Amniotic epithelial cell (primary cell): ENCODE measurements around the gene CFAP77.
A peak's percentile ranks its signal among the peaks of the same experiment; 100 is the strongest.

Experiments
- DNase-seq: peaks from one replicate; pipeline ENCODE4 v3.0.0-alpha.2; 2010; ENCODE audit warnings: low read depth

The CFAP77 gene

DNA sequence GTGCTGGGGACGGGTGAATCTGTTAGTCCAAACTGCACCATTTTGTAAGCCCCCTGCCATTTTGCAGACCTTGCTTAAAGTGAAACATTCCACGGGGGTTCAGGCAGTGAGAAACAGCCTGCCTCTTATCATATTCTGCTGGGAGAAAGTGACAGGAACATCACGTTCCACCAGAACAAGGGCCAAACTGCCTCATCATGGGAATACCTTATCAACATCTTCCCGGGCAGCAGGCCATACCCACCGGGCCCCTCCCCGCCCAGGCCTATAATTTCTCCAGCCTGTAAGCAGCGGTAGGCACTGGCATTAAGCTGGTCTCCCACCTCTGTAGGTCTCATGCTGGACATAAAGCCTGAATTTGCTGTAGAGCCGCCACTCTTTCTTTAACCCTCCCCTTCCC, 1.5 kb upstream of the CFAP77 start:
- no peak for DNase-seq

DNA sequence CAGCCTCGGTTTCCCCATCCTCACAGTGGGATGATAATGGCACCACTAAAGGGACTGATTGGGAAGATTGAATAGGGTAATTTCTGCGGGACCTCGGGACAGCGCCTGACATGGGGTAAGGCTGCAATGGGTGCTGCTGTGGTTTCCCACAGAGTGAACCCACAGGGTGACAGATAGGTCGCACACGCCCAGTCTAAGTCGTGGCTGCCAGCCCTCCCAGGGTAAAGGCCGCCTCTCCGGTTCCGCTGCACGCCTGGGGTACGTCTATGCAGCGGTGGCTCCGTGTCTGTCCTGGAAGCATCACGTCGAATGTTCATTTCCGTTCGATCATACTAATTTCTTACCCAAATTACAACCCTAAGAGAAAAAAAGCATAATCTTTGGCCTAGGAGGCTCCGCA, 631 bp downstream of the CFAP77 start:
- no peak for DNase-seq

DNA sequence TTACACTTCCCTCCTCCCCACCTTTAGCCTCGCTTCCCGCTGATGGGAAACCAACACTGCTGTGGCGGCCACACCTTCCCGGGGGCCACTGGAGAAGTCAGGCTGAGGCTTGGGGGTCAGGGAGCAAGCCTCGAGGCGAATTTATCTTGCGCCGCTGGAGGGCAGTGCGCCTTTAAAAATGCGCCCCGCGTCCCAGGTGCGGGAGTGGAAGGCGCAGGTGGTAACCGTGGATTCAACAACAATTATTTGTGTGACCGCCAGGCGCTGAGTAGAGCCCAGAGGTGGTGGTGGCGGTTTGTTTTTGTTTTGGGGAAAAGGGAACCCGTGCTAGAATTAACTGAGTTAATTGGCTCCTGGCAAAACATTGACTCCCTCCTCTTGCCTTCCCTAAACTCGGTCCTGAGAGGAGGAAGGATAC, 1.1 kb downstream of the CFAP77 start:
- peak; percentile 21 for DNase-seq

DNA sequence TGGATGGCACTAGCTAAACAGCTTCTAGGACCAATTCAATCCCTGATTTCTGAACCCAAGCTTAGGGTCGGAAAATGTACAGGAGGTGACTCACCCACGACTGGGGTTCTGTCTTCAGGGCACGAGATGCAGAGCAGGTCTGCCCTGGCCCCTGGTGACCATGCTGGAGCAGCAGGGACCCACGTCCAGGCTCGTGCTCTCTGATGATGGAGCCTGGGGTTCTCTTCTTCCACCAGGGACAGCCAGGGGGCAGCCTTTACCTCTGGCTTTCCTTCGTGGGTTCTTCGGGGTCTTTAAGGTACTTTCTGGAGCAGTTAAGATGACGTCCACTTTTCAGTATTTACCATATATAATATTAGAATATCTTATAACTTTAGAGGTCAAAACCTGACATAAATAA, 2.1 kb downstream of the CFAP77 start:
- no peak for DNase-seq

DNA sequence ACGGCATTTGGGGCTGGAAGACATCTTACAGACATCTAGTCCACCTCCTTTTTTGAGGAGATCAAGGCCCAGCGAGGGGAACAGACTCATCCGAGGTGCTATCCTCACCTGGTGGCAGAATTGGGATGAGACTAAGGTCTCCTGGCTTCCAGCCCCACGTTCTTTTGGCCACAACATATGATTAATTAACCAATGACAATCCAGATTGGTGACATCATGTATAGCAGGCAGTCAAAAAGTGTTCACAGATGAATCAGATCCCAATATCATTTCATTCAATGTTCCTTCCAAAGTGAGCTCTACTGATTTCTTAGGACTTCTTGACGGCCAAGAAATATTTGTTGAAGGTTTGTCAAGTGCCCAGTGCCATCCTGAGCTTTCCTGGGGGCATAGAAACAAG, 3.9 kb downstream of the CFAP77 start:
- no peak for DNase-seq

DNA sequence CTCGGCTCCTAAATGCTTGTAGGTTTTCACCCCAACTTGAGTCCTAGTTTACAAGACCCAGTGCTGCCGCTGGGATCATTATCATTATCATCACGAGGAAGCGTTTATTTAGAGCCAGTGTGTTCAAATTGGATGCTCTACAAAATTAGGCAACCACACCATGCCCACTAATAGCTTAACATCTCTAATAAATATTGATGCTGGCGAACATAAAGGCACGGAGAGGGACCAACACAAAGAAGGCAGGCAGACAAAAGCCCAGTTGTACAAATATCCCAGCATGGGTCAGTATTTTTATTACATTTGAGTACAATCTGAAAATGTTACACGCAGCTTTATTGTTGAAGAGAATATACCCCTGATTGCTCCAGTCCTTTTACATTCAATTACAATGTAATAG, 4.7 kb downstream of the CFAP77 start:
- DNase-seq, result no peak

DNA sequence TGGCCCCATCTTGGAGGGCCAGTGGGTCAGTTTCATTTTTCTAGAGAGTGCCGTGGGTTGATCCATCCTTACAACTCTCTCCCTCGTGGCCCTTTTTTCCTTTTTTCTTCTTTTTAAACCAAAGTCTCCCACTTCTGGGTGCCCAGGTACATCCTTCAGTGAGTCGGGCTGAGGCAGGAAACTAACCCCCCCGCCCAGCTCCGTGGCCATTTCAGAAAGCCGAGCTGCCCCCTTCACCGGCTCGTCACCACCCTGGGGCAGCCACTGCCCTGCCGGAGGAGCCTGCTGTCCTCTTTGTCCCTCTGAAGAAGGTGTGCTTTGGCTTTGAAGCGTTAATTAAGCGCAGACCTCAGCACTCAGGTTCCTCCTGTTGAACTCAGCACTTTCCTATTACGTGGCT, 5.2 kb downstream of the CFAP77 start:
- DNase-seq, result no peak

DNA sequence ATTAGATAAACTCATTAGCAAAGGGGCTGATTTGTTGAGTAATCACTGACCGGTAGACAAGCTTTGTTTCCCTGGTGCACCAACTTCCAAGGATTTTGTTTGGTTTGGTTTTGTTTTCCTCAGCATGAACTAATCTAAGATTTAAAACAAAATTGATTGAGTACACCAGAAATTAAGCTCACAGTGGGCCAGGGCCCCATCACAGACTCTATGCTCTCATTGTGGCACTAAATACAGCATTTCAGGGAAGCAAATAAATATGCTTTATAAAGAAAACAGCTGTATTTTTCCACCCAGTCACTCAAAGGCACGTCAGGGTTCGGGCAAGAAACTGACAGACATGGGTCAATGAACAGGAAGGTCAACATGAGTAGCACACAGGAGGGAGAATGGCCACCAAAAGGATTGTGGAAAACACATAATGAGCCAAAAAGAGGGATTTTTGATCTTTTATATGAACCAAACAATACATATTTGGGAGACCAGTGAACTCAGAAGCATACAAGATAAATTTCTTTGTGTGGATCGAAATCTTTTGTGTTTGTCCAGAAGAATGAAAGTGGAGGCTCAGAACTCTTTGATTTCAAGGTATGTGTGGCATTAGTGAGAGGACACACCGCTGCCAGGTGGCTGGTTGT, 8.8 kb downstream of the CFAP77 start:
- DNase-seq, result no peak

DNA sequence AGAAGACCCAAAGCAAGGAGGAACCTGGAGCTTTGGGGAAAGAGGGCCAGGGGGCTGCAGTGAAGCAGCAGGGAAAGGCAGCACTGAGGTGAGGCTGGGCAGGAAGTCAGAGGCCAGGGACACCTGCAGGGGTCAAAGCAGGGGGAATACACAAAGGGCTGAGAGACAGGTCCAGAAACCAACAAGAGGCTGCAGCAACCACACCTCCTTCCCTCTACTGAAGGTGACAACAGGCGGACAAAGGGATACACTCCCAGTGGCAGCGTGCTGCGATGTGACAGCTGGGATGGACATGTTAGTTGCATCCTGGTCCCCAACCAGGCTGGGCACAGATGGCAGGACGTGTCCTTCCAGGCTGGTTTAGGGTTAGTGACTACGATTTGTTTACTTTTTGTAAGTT, 12.6 kb downstream of the CFAP77 start:
- DNase-seq, result no peak

DNA sequence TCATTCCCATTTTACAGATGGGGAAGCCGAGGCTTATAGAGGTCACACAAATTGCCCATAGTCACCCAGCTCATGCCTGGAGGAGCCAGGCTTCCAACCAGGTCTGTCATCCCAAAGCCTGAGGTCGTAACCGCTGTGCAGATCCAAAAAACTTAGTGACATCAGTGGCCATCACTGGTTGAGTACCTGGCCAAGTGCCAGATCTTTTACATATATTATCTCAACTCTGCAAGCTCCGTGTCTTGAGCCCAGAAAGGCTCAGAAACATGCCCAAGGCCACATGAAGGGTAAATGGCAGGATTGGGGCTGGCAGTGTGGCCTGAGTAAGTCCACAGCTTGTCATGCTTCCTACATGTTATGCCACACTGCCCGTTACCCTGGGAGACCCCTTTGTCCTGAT, 13.5 kb downstream of the CFAP77 start:
- DNase-seq, result no peak

DNA sequence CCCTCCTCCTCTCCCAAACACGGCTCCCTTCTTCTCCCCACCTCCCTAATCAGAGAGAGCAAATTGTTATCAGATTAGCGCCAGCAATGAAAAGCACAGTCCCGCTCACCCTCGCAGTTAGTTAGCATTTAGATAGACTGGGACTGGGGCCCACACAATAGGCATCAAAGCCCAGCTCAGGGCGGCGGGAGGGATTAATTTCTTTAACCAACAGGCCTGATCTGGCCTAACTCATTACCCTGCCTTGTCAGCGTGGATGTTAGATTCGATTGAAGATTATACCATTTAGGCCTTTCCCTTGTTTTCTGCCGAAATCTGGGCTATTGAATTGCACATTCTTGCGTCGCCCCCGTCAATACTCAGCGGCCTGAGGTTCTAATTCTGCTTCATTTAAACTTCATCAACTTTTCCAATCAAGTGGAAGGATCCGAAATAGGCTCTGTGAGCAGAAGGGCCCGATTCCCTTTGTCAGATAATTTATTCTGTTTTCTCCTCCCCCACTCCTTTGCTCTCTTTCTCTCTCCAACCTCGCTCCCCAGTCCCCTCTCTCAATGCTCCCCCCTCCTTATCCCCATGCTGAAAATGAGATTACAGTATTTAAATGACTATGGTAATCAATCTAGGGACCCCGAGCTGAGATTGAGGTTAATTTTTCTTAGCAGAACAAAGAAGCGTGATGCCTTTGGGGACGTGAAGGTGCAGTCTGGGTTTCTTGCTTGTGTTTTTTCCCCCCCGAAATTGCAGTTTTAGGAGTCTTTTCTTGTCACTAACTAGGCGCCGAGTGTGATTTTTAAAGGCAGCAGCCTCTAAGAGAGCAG, 15.1 kb downstream of the CFAP77 start:
- no peak for DNase-seq

DNA sequence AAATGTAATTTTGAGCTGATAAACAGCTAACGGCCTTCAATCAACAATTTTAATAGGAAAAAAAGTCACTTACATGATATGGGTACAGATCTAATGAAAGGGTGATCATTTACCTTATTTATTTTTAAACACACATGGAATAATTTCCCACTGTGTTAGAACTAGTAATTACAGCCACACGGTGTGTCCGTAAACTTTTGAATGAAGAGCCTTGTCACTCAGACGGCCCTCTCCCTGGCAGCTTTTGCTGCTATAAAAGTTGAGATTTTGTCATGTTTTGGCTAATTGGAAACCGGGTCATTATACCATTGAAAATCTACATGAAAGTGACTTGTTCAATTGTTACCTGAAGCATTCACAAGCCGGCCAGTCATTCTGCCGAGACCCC, 15.7 kb downstream of the CFAP77 start:
- no peak for DNase-seq

DNA sequence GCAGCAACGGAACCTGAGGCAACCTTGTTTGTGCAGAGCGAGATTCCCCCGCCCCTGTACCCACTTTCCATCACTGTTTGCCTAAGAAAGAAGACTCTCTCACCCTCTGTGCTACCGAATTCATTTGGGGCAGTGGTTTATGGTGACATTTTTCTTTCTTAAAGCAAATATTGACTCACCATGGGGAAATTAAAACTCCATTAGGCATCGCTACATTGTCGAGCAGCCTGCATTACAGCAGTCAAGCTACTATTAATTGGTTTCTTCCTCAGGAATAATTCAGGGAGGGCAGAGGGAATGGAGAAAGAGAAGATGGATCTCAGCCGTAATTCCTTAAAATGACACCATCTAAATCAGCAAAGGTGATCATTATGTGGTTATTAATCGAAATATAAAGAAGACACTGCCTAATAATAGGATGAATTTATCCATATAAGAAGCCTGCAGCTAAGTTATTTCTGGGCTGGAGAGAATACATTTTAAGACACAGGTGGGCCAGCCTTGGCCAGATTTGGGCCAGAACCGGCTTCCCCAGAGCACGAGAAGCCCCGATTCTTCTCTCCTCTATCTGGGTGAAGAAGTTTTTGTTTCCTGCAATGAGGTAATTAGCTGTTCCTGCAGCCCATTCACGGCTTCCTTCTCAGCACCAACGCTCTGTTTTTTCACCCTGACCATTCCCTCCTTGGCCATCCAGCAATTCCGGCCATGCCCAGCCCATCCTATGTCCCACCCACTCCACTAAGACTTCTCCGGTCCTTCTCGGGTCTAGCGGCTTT, 16.8 kb downstream of the CFAP77 start:
- DNase-seq, result no peak

DNA sequence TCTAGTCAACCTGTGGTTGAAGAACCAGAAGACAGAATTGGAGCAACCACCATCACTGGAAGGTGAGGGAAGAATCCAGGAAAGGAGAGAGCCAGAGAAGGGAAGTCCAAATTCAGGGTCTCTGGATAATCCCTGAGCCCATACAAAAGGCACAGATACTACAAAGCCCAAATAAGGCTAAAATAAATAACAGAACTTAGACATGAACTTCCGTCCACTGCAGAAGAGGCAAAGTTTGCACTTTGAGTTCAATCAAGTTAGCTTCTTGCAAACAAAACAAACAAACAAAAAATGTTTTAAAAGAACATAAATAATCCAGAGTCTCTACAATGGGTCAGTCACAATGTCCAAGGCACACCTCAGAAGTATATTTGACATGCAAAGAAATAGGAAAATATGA, 21.0 kb downstream of the CFAP77 start:
- DNase-seq, result no peak

DNA sequence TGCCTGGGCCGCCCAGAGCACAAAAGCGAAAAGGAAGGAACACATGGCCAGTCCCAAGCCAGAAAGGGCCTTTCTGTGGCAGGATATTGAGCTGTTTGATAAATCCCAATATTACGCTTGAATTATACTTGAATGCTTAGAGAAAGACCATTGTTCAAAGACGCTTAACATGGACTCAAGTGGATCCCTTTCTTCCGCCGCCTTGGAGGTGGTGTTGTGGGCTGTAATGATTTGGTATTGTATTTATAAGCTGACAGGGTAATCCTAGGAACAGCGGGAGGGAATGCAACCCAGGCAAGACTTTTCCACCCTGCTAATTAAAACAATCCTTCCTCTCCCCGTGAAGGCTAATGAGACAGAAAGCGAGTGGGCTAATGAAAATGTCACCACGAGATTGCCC, 24.9 kb downstream of the CFAP77 start:
- DNase-seq, result no peak

DNA sequence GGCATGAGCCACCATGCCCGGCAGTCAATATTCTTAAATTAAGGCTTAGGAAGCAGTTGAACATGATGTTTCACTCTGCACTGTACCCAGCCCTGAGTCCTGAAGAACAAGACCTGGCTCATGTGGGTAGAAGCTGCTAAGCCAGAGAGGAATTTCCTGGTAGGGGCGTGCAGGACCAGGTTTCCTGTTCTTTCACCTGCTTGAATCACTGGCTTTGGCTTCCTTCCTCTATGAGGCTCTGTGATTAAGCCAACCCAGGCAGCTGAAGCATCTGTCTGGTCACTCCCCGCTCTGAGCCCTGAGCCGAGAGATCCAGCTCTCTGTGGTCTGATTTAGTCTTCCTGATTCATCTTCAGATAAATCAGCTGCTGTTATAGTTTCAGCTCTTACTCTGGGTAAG, 29.1 kb downstream of the CFAP77 start:
- no peak for DNase-seq

DNA sequence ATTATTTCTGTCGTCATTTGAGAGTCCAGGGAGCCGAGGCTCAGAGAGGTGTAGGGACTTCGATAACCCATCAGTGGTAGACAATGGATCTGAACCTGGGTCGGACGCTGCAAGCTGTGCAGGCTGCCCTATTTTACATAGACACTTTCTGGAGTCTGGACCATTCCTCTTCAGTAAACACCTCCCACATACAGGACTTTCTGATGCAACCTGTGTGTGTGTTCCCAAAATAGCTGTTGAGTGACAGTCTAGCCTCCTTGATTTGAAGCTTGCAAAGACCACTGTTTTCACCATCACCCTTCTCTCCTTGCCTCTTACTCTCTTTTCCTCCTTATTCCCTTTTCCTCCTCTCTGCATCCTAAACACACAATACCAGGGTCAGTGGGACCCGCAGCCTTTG, 30.7 kb downstream of the CFAP77 start:
- DNase-seq, result no peak

DNA sequence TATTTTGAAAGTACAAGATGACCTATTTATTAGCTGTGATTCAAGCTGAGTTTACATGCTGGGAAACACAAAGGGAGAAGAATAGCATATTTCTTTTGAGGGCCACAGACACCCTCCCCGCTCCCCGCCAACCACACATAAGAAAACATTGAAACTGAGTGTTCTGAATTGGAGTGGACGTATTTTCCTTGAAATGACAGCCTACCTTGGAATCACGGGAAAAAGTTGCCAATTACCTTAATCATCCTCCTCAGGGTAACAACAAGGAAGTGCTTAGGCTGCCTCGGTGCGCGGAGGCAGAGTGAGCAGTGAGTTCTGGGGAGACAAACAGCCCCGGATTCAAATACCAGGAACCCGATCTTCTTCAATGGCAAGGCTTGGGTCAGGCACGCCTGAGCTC, 31.4 kb downstream of the CFAP77 start:
- no peak for DNase-seq

DNA sequence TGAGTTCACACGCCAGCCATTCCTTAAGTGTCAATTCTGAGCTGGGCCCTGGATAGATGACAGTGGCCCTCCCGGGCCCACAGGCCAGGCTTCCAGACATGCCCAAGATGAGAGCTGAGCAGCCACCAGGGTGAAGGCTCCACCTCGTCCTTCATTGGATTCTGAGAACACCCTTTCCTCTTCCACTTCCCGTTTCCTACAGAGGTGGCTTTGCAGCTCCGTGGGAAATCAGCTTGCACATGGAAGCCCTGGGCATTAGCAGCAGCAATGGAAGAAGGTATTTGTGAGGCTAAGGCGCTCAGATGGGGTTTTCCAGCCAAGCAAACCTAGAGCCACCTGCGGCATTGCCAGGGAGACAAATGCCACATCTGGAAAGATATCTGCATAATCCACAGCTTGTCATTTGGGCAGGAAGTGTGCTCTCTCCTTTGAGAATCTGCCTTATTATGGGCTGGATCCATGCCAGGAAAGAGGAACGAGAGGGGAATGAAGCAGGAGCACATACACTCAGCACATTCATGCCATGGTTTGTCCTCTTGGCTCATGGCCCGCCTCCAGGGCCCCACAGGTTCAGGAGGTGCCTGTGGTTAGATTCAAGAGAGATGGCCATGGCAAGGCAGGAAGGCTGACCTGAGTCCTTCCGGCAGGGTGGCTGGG, 34.1 kb downstream of the CFAP77 start:
- no peak for DNase-seq

DNA sequence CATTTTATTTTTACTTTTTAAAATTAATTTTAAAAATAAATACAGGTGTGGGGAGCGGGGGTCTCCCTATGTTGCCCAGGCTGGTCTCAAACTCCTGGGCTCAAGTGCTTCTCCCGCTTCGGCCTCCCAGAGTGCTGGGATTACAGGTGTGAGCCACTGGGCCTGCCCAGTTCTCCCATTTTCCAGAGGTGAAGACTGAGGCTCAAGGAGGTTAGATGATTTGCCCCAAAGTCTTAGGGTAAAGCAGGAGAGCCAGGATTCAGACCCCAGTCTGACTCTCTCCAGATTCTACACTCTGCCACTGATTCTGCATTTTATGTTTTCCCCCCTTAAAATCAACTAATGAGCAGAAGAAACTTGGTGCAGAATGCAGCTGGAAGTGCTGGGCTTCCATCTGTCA, 36.9 kb downstream of the CFAP77 start:
- no peak for DNase-seq

DNA sequence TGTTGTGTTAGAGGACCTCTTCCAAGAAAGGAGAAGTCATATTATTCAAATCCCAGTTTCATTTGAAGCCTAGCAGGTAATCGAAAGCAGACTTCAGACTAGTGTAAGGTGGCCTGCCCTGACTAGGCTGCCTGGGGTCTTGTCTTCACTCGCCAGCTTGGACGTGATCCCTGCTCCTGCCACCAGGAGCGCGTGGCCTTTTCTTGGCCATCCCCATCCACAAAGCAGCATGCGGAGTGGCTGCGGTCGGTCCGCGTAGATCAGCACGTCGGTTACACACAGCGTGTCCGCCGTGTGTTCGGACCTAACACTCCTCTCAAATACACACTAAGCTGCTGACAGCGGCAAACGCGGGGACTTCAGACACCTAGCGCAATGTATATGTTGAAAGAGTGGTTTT, 37.3 kb downstream of the CFAP77 start:
- no peak for DNase-seq

DNA sequence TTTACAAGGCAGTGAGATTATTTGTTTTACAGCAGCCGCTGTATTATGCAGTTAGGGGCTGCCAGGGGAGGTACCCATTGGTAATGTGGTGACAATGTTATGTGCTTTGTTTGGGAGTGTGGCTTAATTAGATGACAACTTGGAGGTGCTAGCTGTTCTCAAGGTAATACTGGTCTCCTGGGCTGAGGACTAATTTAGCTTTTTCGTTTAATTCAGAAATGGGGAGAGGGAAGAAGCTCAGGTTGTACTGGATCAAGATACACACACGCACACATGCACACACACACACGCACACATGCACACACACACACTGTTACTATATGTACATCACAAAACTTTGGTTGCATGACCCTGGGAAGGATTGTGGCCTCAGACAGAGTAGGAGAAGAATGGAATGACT, 37.9 kb downstream of the CFAP77 start:
- DNase-seq, result no peak

DNA sequence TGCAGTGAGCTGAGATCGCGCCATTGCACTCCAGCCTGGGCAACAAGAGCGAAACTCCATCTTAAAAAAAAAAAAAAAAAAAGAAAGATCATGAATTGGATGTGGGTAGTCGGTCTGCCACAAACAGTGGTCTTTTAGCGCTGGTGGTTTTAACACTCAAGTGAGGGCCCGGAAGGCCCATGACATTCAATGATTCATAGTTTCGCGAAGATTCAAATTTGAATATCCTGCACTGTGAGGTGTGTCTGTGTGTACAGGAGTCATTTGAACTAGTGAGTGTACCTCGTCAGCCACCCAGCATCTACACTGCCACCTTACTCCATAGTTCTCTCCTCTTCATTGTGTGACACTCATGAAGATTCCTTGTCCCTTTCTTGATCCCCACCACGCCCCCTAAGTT, 41.3 kb downstream of the CFAP77 start:
- no peak for DNase-seq
